HEK293 (cell line): ENCODE data around the gene TAMALIN.
A peak's percentile ranks its signal among the peaks of the same experiment; 100 is the strongest.

ENCODE experiments used
- CTCF ChIA-PET: fragments of 350-600 bp; formaldehyde crosslinking; extraction: SDS; loops from one replicate; lab custom pipeline; 2021; ENCODE audit warnings: antibody characterized with exemption; lab: Yijun Ruan, JAX
- POLR2A ChIA-PET: fragments of 300-600 bp; formaldehyde crosslinking; extraction: SDS; loops from one replicate; lab custom pipeline; 2020; ENCODE audit warnings: antibody characterized with exemption, inconsistent platforms; lab: Yijun Ruan, JAX
- H3K27ac ChIP-seq: fragments of 200-500 bp; sonication (Bioruptor generic); 2 replicates; pipeline ENCODE4 v1.5.1; 2014; ENCODE audit warnings: low read depth, low read length, control low read depth, inconsistent platforms; ENCODE audit errors: extremely low read depth
- H3K36me3 ChIP-seq, 2 experiments: fragments of 200-500 bp in 1 of 2; sonication (Bioruptor generic) in 1 of 2; 1 replicate in 1 of 2; 2 replicates in 1 of 2; pipeline ENCODE4 v1.5.1; 2014 to 2017; ENCODE audit warnings: inconsistent platforms in 2 of 2, low read length in 2 of 2; ENCODE audit not compliant: control insufficient read depth in 2 of 2, insufficient read depth in 1 of 2
- H3K4me1 ChIP-seq: fragments of 200-500 bp; sonication (Bioruptor generic); 2 replicates; pipeline ENCODE4 v1.5.1; 2014; ENCODE audit warnings: mild to moderate bottlenecking, low read length, inconsistent platforms; ENCODE audit not compliant: control insufficient read depth, insufficient read depth
- H3K4me3 ChIP-seq: 2 replicates; pipeline ENCODE4 v1.5.1; 2011; ENCODE audit warnings: low read depth, mild to moderate bottlenecking, control low read depth, low read length, moderate library complexity
- H3K9me3 ChIP-seq: fragments of 200-500 bp; sonication (Bioruptor generic); 2 replicates; pipeline ENCODE4 v1.5.1; 2014; ENCODE audit warnings: low read depth, low read length, inconsistent platforms; ENCODE audit not compliant: control insufficient read depth, insufficient read depth
- CTCF ChIP-seq: fragments of 450-650 bp; formaldehyde crosslinking; IDR thresholded peaks from 2 replicates; pipeline ENCODE4 v1.5.1; 2016; ENCODE audit warnings: missing biosample characterization, missing genetic modification characterization
- IKZF3 ChIP-seq: fragments of 450-650 bp; IDR thresholded peaks from 2 replicates; pipeline ENCODE4 v1.5.0; 2018; ENCODE audit warnings: missing biosample characterization, mild to moderate bottlenecking, missing genetic modification characterization, moderate library complexity
- KLF16 ChIP-seq: fragments of 450-650 bp; formaldehyde crosslinking; IDR thresholded peaks from 2 replicates; pipeline ENCODE4 v1.5.1; 2017; ENCODE audit warnings: missing biosample characterization, missing genetic modification characterization
- OVOL3 ChIP-seq: fragments of 450-650 bp; formaldehyde crosslinking; IDR thresholded peaks from 2 replicates; pipeline ENCODE4 v1.5.1; 2016; ENCODE audit warnings: missing biosample characterization, missing genetic modification characterization
- PRDM10 ChIP-seq: fragments of 450-650 bp; formaldehyde crosslinking; IDR thresholded peaks from 2 replicates; pipeline ENCODE4 v1.5.1; 2016; ENCODE audit warnings: missing biosample characterization, missing genetic modification characterization
- ZBTB17 ChIP-seq: fragments of 450-650 bp; formaldehyde crosslinking; IDR thresholded peaks from 2 replicates; pipeline ENCODE4 v1.5.1; 2016; ENCODE audit warnings: missing biosample characterization, missing genetic modification characterization
- ZBTB6 ChIP-seq: fragments of 450-650 bp; formaldehyde crosslinking; IDR thresholded peaks from 2 replicates; pipeline ENCODE4 v1.5.1; 2017; ENCODE audit warnings: missing biosample characterization, missing genetic modification characterization
- ZBTB8A ChIP-seq: fragments of 450-650 bp; formaldehyde crosslinking; IDR thresholded peaks from 2 replicates; pipeline ENCODE4 v1.5.1; 2016; ENCODE audit warnings: missing biosample characterization, missing genetic modification characterization
- ZNF16 ChIP-seq: fragments of 450-650 bp; formaldehyde crosslinking; IDR thresholded peaks from 2 replicates; pipeline ENCODE4 v1.5.1; 2016; ENCODE audit warnings: low read depth, missing biosample characterization, missing genetic modification characterization
- ZNF23 ChIP-seq: fragments of 450-650 bp; formaldehyde crosslinking; IDR thresholded peaks from 2 replicates; pipeline ENCODE4 v1.5.1; 2016; ENCODE audit warnings: missing biosample characterization, missing genetic modification characterization, borderline replicate concordance
- ZNF473 ChIP-seq: fragments of 450-650 bp; formaldehyde crosslinking; IDR thresholded peaks from 2 replicates; pipeline ENCODE4 v1.5.1; 2017; ENCODE audit warnings: missing biosample characterization, missing genetic modification characterization
- ZNF521 ChIP-seq: fragments of 450-650 bp; formaldehyde crosslinking; IDR thresholded peaks from 2 replicates; pipeline ENCODE4 v1.5.1; 2017; ENCODE audit warnings: missing biosample characterization, mild to moderate bottlenecking, missing genetic modification characterization
- ZNF548 ChIP-seq: fragments of 450-650 bp; formaldehyde crosslinking; IDR thresholded peaks from 2 replicates; pipeline ENCODE4 v1.5.1; 2016; ENCODE audit warnings: missing biosample characterization, missing genetic modification characterization
- ZNF585B ChIP-seq: fragments of 450-650 bp; formaldehyde crosslinking; IDR thresholded peaks from 2 replicates; pipeline ENCODE4 v1.5.1; 2016; ENCODE audit warnings: missing biosample characterization, missing genetic modification characterization
- ZNF621 ChIP-seq: fragments of 450-650 bp; formaldehyde crosslinking; IDR thresholded peaks from 2 replicates; pipeline ENCODE4 v1.5.1; 2017; ENCODE audit warnings: missing biosample characterization, missing genetic modification characterization
- ZNF843 ChIP-seq: fragments of 450-650 bp; formaldehyde crosslinking; IDR thresholded peaks from 2 replicates; pipeline ENCODE4 v1.5.1; 2016; ENCODE audit warnings: missing biosample characterization, missing genetic modification characterization
- TF ChIP-seq, protein P1 (sequence below): fragments of 450-650 bp; formaldehyde crosslinking; conservative IDR thresholded peaks from 2 replicates; pipeline ENCODE4 v1.5.1; 2016; ENCODE audit warnings: low read depth, missing biosample characterization, missing genetic modification characterization
- TF ChIP-seq, protein P2 (sequence below): fragments of 450-650 bp; formaldehyde crosslinking; IDR thresholded peaks from 2 replicates; pipeline ENCODE4 v1.5.1; 2017; ENCODE audit warnings: missing biosample characterization, missing genetic modification characterization

TAMALIN gene

GRCh38 chr12:52038447-52038846 lies 31.7 kb downstream of the TAMALIN start:
- POLR2A ChIA-PET, result interaction anchor here (0.9 to 2.1 kb wide), 2 partner anchors 13 to 31 kb away, joined by 3 to 5 read pairs; partner anchors contain the start of gene ATG101
- Histone ChIP-seq H3K36me3 (no peaks in the 10 kb centered on the region), H3K9me3 (no peaks in the 10 kb centered on the region), H3K4me1 (peaks cover 4% of the 10 kb centered on the region; the same call in 1 of the 2 replicates), H3K4me3 (no peak overlapping the region), H3K27ac (no peak overlapping the region)
- 0 out of 2 replicates have a peak, but pooled peaks have one; percentile 22 for TF ChIP-seq ZBTB8A (tag by site-specific recombination)
- TF ChIP-seq ZNF473 (tag by site-specific recombination), result no peak
- no peak for TF ChIP-seq ZNF621 (tag by site-specific recombination)
- no peak for TF ChIP-seq ZNF16
- no peak for TF ChIP-seq ZNF585B (tag by site-specific recombination)
- TF ChIP-seq ZNF521, result no peak
- no peak for TF ChIP-seq ZNF548 (tag by site-specific recombination)
- CTCF ChIA-PET, result interaction anchor here (1.0 to 5.6 kb wide), 7 partner anchors 9 to 44 kb away, joined by 3 to 76 read pairs (median 7); no protein-coding TSS in a partner anchor

DNA sequence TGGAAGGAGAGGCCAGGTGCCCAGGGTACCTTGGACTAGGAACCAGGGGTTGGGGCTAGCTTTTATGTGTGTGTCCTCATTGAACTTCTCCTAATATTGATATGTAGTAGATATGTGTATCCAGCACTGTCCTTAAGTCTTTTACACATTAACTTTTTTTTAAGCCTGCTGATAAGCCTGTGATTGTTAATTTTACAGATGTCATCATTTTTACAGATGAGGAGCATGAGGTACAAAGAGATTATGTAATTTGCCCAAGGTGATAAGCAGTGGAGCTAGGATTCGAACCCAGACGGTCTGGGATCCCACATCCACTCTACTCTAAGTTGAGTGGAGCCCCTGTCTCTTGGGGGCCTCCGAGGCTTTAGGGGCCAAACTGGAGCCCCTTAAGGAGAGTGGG lies 34.3 kb downstream of the TAMALIN start:
- Histone ChIP-seq H3K36me3 (peaks cover 0 to 4% of the 10 kb centered on the region in 2 experiments; a peak in 1 of 3 replicates), H3K9me3 (no peaks in the 10 kb centered on the region), H3K4me3 (no peak overlapping the region), H3K27ac (no peak overlapping the region), H3K4me1 (peaks cover 4% of the 10 kb centered on the region; the same call in 1 of the 2 replicates)
- ChIA-PET CTCF (interaction anchor here (0.6 to 5.6 kb wide), 4 partner anchors 10 to 632 kb away, joined by 3 to 76 read pairs (median 3); partner anchors contain the start of gene NR4A1), POLR2A (no interaction called here)
- TF ChIP-seq, protein P1, sequence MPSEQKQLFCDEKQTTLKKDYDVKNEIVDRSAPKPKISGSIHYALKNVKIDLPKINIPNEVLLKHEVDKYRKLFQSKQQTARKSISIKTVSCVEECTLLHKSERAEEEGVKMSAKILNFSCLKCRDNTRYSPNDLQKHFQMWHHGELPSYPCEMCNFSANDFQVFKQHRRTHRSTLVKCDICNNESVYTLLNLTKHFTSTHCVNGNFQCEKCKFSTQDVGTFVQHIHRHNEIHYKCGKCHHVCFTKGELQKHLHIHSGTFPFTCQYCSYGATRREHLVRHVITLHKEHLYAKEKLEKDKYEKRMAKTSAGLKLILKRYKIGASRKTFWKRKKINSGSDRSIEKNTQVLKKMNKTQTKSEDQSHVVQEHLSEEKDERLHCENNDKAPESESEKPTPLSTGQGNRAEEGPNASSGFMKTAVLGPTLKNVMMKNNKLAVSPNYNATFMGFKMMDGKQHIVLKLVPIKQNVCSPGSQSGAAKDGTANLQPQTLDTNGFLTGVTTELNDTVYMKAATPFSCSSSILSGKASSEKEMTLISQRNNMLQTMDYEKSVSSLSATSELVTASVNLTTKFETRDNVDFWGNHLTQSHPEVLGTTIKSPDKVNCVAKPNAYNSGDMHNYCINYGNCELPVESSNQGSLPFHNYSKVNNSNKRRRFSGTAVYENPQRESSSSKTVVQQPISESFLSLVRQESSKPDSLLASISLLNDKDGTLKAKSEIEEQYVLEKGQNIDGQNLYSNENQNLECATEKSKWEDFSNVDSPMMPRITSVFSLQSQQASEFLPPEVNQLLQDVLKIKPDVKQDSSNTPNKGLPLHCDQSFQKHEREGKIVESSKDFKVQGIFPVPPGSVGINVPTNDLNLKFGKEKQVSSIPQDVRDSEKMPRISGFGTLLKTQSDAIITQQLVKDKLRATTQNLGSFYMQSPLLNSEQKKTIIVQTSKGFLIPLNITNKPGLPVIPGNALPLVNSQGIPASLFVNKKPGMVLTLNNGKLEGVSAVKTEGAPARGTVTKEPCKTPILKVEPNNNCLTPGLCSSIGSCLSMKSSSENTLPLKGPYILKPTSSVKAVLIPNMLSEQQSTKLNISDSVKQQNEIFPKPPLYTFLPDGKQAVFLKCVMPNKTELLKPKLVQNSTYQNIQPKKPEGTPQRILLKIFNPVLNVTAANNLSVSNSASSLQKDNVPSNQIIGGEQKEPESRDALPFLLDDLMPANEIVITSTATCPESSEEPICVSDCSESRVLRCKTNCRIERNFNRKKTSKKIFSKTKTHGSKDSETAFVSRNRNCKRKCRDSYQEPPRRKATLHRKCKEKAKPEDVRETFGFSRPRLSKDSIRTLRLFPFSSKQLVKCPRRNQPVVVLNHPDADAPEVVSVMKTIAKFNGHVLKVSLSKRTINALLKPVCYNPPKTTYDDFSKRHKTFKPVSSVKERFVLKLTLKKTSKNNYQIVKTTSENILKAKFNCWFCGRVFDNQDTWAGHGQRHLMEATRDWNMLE (tag by site-specific recombination), result no peak
- no peak for TF ChIP-seq ZBTB6 (tag by site-specific recombination)
- TF ChIP-seq ZBTB17 (tag by site-specific recombination), result no peak
- TF ChIP-seq CTCF (tag by site-specific recombination), result no peak
- TF ChIP-seq OVOL3 (tag by site-specific recombination), result no peak
- no peak for TF ChIP-seq PRDM10 (tag by site-specific recombination)
- TF ChIP-seq KLF16 (tag by site-specific recombination), result no peak
- TF ChIP-seq, protein P2, sequence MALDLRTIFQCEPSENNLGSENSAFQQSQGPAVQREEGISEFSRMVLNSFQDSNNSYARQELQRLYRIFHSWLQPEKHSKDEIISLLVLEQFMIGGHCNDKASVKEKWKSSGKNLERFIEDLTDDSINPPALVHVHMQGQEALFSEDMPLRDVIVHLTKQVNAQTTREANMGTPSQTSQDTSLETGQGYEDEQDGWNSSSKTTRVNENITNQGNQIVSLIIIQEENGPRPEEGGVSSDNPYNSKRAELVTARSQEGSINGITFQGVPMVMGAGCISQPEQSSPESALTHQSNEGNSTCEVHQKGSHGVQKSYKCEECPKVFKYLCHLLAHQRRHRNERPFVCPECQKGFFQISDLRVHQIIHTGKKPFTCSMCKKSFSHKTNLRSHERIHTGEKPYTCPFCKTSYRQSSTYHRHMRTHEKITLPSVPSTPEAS (tag by site-specific recombination), result no peak
- no peak for TF ChIP-seq IKZF3
- TF ChIP-seq ZNF843 (tag by site-specific recombination), result no peak
- TF ChIP-seq ZNF23 (tag by site-specific recombination), result no peak
